Myocyte (in vitro differentiated cells): ENCODE measurements around the gene BCKDK. TPM values are rescaled to one million over a fixed set of nuclear protein-coding genes. Genes with fewer than 3 reads are reported as not detected.
"Not testable (repeated sequence)": the region's sequence is repeated elsewhere in the genome, so short reads cannot be mapped to it uniquely, and the experiment has no call there.

Experiments used
- DNase-seq: peaks from one replicate; pipeline ENCODE4 v3.0.0-alpha.2; 2012; ENCODE audit warnings: low read depth
- total RNA-seq: library from RNA; depleted of rRNA; stranded (reverse); fragments of >200 nt; gene quantifications from 2 replicates; pipeline ENCODE4 v1.2.3, GENCODE V29; 2014

BCKDK gene
- total RNA-seq, 1 donor from 2014 or later: 158 TPM

GRCh38 chr16:31118223-31119155, 10.3 kb downstream of the BCKDK start:
- peak; percentile 44 for DNase-seq

GRCh38 chr16:31120129-31120528, 11.9 kb downstream of the BCKDK start:
- no peak for DNase-seq

GRCh38 chr16:31125844-31126243, 17.7 kb downstream of the BCKDK start:
- DNase-seq: no peak

- DNase-seq: no peak
These were observed 19.0 kb downstream of the BCKDK start for GRCh38 chr16:31127182-31127581.

GRCh38 chr16:31128711-31129567, 20.8 kb downstream of the BCKDK start:
- no peak for DNase-seq

GRCh38 chr16:31129568-31130335, 21.6 kb downstream of the BCKDK start:
- no peak for DNase-seq

GRCh38 chr16:31130336-31130891, 22.2 kb downstream of the BCKDK start:
- DNase-seq: no peak

GRCh38 chr16:31130899-31131298, 22.7 kb downstream of the BCKDK start:
- DNase-seq: no peak

- no peak for DNase-seq
These were observed 23.2 kb downstream of the BCKDK start for GRCh38 chr16:31131416-31131815.

GRCh38 chr16:31131841-31132271, 23.7 kb downstream of the BCKDK start:
- DNase-seq: no peak

- DNase-seq: no peak
These were observed 24.3 kb downstream of the BCKDK start for GRCh38 chr16:31132303-31132979.

- DNase-seq: no peak
These were observed 24.9 kb downstream of the BCKDK start for GRCh38 chr16:31133046-31133501.

GRCh38 chr16:31134091-31134571, 25.9 kb downstream of the BCKDK start:
- no peak for DNase-seq

GRCh38 chr16:31134625-31135534, 26.7 kb downstream of the BCKDK start:
- no peak for DNase-seq

- no peak for DNase-seq
These were observed 27.5 kb downstream of the BCKDK start, which contains the start of gene PRSS8 for GRCh38 chr16:31135535-31136286. TSS of gene PRSS8 (minus strand) at chr16:31135727. CDS start at chr16:31135498, 229 bp downstream.

- no peak for DNase-seq
These were observed 28.1 kb downstream of the BCKDK start for GRCh38 chr16:31136287-31136662.

GRCh38 chr16:31136822-31137499, 28.8 kb downstream of the BCKDK start:
- not testable (repeated sequence) for DNase-seq
